ENCODE data around the gene KIAA1191.

The KIAA1191 gene

DNA sequence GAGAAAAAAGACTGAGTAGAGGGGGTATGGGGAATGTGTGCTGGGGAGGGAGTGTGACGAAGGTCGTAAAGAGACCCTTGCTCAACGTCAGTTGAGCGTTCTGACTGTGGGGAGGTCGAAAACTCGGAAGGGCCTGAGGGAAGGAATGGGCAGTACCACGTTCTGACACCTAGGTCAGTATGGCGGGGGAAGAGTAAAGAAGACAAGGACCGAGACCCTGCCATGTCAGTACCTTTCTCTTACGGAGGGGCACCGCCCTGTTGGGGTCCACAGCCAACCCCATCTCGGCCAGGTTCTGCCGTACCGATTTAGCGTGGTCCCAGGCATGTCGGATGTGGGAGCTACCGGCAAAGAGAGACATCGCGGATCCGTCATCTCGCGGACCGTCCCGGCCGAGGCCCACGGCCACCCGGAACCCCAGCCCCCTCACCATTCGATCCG lies 26.5 kb upstream of the KIAA1191 start:
- TF ChIP-seq POLR2AphosphoS5 (IDR thresholded peaks at IDR 0.05; ENCODE audit: low read depth, low read length) (no peak), TAF1 (IDR thresholded peaks at IDR 0.05; ENCODE audit: borderline replicate concordance, insufficient read depth, low read length) (no peak), FOXP2 (optimal IDR thresholded peaks at IDR 0.05; ENCODE audit: borderline replicate concordance, extremely low read depth, extremely low read length, insufficient read depth) (no peak), SIN3A (IDR thresholded peaks at IDR 0.05; ENCODE audit: borderline replicate concordance, insufficient read depth, low read length) (no peak)
- TF ChIP-seq, protein P1, sequence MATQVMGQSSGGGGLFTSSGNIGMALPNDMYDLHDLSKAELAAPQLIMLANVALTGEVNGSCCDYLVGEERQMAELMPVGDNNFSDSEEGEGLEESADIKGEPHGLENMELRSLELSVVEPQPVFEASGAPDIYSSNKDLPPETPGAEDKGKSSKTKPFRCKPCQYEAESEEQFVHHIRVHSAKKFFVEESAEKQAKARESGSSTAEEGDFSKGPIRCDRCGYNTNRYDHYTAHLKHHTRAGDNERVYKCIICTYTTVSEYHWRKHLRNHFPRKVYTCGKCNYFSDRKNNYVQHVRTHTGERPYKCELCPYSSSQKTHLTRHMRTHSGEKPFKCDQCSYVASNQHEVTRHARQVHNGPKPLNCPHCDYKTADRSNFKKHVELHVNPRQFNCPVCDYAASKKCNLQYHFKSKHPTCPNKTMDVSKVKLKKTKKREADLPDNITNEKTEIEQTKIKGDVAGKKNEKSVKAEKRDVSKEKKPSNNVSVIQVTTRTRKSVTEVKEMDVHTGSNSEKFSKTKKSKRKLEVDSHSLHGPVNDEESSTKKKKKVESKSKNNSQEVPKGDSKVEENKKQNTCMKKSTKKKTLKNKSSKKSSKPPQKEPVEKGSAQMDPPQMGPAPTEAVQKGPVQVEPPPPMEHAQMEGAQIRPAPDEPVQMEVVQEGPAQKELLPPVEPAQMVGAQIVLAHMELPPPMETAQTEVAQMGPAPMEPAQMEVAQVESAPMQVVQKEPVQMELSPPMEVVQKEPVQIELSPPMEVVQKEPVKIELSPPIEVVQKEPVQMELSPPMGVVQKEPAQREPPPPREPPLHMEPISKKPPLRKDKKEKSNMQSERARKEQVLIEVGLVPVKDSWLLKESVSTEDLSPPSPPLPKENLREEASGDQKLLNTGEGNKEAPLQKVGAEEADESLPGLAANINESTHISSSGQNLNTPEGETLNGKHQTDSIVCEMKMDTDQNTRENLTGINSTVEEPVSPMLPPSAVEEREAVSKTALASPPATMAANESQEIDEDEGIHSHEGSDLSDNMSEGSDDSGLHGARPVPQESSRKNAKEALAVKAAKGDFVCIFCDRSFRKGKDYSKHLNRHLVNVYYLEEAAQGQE (IDR thresholded peaks at IDR 0.05; ENCODE audit: insufficient read depth in 1 of 2, low read depth in 2 of 2, low read length in 2 of 2), result no peak

DNA sequence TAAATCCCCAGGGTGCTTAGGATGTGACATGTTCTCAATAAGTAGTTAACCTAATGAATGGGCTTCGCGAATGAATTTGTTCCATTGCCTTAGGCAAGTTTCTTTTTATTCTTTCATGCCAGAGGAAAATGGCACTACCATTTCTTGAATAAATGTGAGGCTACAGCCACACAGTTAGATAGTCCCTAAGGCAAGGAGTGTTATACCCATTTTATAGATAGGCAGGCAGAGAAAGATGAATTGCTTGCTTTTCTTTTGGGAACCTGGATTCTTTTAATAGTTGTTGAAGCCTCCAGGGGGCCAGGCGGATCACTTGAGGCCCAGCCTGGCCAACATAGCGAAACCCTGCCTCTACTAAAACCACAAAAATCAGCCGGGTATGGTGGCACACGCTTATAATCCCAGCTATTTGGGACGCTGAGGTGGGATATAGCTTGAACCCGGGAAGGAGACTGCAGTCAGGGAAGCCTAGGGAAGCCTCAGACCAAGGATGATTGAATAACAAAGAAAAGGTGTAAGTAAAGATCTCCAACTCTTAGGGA lies 25.9 kb upstream of the KIAA1191 start:
- TF ChIP-seq FOXP2 (optimal IDR thresholded peaks at IDR 0.05; ENCODE audit: borderline replicate concordance, extremely low read depth, extremely low read length, insufficient read depth), result no peak
- no peak for TF ChIP-seq POLR2AphosphoS5 (IDR thresholded peaks at IDR 0.05; ENCODE audit: low read depth, low read length)
- TF ChIP-seq, protein P1 (IDR thresholded peaks at IDR 0.05; ENCODE audit: insufficient read depth in 1 of 2, low read depth in 2 of 2, low read length in 2 of 2), result no peak
- no peak for TF ChIP-seq SIN3A (IDR thresholded peaks at IDR 0.05; ENCODE audit: borderline replicate concordance, insufficient read depth, low read length)
- no peak for TF ChIP-seq TAF1 (IDR thresholded peaks at IDR 0.05; ENCODE audit: borderline replicate concordance, insufficient read depth, low read length)

DNA sequence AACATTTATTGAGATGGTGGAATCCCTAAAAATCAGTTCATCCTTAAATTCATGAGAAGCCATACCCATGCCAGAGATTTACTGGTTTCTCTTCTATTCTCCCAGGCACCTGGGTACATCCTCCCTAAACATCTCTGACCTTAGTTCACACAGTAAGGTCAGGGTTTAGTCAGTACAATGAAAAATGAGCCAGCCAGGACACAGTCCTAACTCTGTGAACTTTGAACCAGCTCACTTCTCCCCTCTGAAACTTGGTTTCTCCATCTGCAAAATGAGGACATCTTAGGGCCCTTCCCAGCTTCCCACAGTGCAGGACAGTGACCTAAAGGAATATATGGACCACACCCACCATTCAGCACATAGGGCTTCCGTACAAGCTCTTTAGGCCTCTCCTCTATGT lies 24.9 kb upstream of the KIAA1191 start:
- TF ChIP-seq, protein P1 (IDR thresholded peaks at IDR 0.05; ENCODE audit: insufficient read depth in 1 of 2, low read depth in 2 of 2, low read length in 2 of 2), result no peak
- TF ChIP-seq POLR2AphosphoS5 (IDR thresholded peaks at IDR 0.05; ENCODE audit: low read depth, low read length) (no peak), TAF1 (IDR thresholded peaks at IDR 0.05; ENCODE audit: borderline replicate concordance, insufficient read depth, low read length) (no peak), SIN3A (IDR thresholded peaks at IDR 0.05; ENCODE audit: borderline replicate concordance, insufficient read depth, low read length) (no peak), FOXP2 (optimal IDR thresholded peaks at IDR 0.05; ENCODE audit: borderline replicate concordance, extremely low read depth, extremely low read length, insufficient read depth) (no peak)

DNA sequence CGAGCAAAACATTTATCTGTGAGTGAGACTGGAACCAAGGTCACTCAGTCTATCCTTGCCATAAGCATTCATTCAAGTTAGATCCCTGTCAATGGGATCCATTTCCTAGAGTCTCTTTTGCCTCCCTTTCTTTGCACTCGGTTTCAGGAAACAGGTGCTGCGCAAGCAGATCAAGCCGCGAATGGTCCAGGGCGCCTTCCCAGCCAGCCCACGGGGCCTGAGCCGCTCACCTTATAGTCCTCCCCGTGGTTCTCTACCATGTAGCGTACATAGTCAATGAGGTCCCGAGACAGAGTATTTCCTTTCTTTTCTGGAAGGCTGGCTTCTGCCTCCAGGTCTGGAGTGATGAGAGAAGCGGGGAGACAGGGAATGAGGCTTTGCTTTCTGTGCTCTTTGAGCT lies 23.4 kb upstream of the KIAA1191 start:
- no peak for TF ChIP-seq SIN3A (IDR thresholded peaks at IDR 0.05; ENCODE audit: borderline replicate concordance, insufficient read depth, low read length)
- TF ChIP-seq TAF1 (IDR thresholded peaks at IDR 0.05; ENCODE audit: borderline replicate concordance, insufficient read depth, low read length), result no peak
- TF ChIP-seq, protein P1 (IDR thresholded peaks at IDR 0.05; ENCODE audit: insufficient read depth in 1 of 2, low read depth in 2 of 2, low read length in 2 of 2), result no peak
- TF ChIP-seq FOXP2 (optimal IDR thresholded peaks at IDR 0.05; ENCODE audit: borderline replicate concordance, extremely low read depth, extremely low read length, insufficient read depth), result no peak
- TF ChIP-seq POLR2AphosphoS5 (IDR thresholded peaks at IDR 0.05; ENCODE audit: low read depth, low read length), result no peak

Measured in PFSK-1 (cell line).